NB4 (cell line): ENCODE results near the gene CFAP298.
"Not testable (repeated sequence)": the region's sequence is repeated elsewhere in the genome, so short reads cannot be mapped to it uniquely, and the experiment has no call there.

ENCODE experiments used
- DNase-seq: peaks from one replicate; pipeline ENCODE4 v3.0.0; 2010; ENCODE audit warnings: low read depth
- H3K4me3 ChIP-seq: one replicate; pipeline ENCODE4 v1.5.1; 2011; ENCODE audit warnings: mild to moderate bottlenecking, low read depth, low read length, moderate library complexity
- MYC ChIP-seq: IDR thresholded peaks from 2 replicates; pipeline ENCODE4 v1.6.1; 2011; ENCODE audit warnings: low read depth, low read length
- POLR2A ChIP-seq: IDR thresholded peaks from 2 replicates; pipeline ENCODE4 v1.6.1; 2011; ENCODE audit warnings: mild to moderate bottlenecking; ENCODE audit not compliant: insufficient read length; ENCODE audit errors: extremely low read depth
- TF ChIP-seq, protein P1 (sequence below): IDR thresholded peaks from 2 replicates; pipeline ENCODE4 v1.6.1; 2011; ENCODE audit warnings: low read depth, low read length
- TF ChIP-seq, protein P2 (sequence below): IDR thresholded peaks from one replicate; pipeline ENCODE4 v1.5.1; 2012; ENCODE audit warnings: low read depth, low read length

The CFAP298 gene

DNA sequence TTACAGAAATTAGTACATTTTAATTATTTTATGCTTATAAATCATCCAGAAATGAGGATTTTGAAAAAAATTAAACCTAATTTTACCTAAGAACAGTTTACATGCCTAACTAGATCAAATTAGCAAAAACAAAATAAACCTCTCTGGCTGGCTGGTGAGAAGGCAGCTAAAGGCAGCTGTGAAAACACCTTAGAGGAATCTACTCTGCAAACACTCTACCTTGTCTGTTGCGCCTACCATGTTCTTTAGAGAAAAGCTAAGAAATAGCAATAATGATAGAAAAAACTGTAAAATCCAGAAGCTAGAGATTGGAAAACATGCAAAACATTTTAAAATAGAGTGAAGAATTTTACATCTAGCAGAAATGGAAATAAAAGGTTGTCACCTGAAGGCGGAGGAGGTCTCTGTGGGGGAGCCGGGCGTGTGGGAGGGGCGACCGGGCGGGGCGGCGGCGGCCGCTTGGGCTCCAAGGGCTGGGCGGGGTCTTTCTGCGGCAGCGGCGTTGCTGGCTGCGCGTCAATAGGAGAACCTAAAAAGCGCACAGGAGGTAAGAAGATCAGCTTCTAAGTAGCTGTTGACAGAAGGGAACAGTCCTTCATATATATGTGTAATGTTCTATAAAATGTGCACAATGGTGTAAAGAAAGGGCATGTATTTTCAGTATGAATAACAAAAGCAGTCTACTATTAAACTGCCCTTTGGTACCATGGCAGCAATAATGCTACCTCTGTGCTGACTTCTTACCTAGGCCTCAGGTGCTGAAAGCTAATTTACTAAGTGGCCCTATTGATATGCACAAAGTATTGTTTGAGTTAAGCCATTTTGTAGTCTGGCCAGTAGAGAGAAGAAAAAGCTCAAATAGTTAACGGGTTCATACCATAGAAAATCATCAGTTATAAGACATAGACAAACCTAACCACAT is 33.3 kb upstream of the CFAP298 start:
- no peak overlapping the region for H3K4me3 ChIP-seq
- DNase-seq, result no peak
- TF ChIP-seq, protein P1, sequence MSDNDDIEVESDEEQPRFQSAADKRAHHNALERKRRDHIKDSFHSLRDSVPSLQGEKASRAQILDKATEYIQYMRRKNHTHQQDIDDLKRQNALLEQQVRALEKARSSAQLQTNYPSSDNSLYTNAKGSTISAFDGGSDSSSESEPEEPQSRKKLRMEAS, result no peak
- TF ChIP-seq MYC, result no peak
- TF ChIP-seq, protein P2, sequence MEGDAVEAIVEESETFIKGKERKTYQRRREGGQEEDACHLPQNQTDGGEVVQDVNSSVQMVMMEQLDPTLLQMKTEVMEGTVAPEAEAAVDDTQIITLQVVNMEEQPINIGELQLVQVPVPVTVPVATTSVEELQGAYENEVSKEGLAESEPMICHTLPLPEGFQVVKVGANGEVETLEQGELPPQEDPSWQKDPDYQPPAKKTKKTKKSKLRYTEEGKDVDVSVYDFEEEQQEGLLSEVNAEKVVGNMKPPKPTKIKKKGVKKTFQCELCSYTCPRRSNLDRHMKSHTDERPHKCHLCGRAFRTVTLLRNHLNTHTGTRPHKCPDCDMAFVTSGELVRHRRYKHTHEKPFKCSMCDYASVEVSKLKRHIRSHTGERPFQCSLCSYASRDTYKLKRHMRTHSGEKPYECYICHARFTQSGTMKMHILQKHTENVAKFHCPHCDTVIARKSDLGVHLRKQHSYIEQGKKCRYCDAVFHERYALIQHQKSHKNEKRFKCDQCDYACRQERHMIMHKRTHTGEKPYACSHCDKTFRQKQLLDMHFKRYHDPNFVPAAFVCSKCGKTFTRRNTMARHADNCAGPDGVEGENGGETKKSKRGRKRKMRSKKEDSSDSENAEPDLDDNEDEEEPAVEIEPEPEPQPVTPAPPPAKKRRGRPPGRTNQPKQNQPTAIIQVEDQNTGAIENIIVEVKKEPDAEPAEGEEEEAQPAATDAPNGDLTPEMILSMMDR, result no peak
- no peak for TF ChIP-seq POLR2A

DNA sequence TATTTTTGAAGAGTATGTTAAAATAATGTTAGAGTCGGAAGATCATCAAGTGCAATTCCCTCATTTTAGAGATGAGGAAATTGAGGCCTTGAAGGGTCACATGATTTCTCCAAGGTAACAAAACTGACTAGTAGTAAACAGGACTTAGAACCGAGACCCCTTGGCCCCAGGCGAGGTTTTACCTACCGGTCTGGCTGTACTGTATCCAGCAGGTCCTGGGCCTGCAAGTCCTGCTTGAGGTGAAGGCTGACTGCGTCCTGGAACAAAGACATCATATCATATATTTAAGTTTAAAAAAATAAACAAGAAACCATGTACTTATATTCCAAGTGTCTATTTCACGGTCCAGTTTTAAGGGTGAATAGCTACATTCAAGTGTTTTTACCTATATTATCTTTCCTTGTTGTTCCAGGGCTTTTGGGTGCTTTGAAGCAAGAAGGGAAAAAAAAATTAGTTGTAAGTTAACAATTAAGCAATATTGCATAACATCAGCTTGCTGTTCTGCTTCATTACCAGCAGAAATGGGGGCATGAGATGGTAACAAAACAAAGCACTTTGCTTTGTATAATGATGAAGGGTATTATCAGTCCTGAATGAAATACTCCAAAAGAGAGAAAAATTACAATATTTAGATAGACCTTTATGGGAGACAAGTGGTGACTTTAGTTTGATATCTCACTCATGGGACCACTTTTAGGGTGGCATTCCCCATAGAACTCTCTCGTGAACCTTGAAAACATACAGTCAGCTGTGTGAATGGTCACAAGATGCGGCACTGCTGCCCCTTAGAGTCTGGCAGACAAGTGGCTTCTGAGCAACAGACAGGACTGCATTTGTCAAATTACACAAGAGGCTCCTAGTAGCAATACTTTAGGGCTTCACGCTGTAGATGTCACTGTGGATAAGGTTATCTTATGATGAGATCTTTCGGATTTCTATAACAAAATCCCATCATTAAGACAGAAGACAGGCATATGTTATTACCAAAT is 29.8 kb upstream of the CFAP298 start:
- no peak overlapping the region for H3K4me3 ChIP-seq
- TF ChIP-seq, protein P2, result no peak
- TF ChIP-seq POLR2A, result no peak
- TF ChIP-seq MYC, result no peak
- TF ChIP-seq, protein P1, result no peak
- peak; percentile 2 for DNase-seq

DNA sequence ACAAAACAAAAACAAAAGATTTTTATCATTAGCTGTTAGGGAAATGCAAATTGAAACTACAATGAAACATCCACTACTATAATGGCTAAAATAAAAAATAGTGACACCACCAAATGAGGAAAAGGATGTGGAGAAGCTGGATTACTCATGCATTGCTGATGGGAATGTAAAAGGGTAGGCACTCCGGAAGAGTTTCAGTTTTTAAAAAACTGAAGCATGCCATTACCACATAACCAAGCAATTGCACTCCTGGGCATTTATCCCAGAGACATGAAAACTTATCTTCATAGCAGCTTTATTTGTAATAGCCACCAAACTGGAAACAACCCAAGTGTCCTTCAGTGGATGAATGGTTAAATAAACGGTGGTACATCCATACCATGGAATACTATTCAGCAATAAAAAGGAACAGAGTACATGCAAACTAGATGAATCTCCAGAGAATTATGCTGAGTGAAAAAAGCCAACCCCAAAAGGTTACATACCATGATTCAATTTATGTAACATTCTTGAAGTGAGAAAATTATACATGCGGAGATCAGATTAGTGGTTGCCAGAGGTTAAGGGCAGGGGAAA is 14.5 kb upstream of the CFAP298 start:
- DNase-seq, result no peak
- TF ChIP-seq MYC (no peak), POLR2A (no peak)
- TF ChIP-seq, protein P2, result no peak
- TF ChIP-seq, protein P1, result no peak

DNA sequence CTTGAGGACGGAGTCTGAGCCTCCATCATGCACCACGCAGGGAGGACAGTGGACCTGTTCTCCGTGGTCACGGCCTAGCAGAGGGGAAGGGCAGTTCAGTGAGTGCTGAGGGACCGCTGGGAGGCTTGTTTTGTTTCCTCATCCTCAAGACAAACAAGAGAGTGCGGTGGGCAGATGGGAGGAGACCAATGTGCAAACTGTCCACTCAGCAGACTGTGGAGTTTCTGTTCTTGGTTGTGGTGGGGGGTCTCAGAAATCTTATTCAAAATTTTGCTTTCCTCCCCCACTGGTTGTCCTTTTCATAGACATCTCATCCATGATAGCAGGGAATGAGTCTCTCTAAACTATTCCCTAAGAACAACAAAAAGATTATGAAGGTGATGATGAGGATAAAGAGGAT is 6.0 kb upstream of the CFAP298 start:
- not testable (repeated sequence) for H3K4me3 ChIP-seq, DNase-seq

More for the DNA sequence above, 14.5 kb upstream of the CFAP298 start:
- H3K4me3 ChIP-seq, result no peak overlapping the region

DNA sequence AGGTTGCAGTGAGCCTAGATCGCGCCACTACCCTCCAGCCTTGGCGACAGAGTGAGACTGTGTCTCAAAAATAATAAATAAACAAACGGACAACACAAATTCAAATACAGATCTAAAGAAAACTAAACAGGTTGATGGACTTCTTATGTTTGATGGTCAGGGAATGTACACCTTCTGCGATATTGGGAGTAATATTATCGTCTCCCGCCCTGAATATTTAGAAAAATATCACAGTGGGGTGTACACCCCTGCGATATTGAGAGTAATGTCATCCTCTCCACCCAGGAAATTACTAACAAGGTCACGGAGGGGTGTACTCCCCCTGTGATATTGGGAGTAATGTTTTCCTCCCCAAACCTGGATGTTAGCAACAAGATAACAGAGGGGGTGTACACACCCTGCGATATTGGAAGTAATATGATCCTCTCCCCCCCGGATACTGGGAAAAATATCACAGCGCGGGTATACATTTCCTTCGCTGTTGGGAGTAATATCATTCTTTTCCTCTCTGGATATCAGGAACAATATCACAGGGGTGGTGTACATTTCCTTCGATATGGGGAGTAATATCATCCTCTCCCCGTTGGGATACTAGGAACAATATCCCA is 1.4 kb upstream of the CFAP298 start:
- no peak for DNase-seq
- TF ChIP-seq MYC, result no peak
- TF ChIP-seq, protein P1, result no peak
- TF ChIP-seq POLR2A, result no peak
- TF ChIP-seq, protein P2, result no peak
- peak overlapping the region; percentile 98 for H3K4me3 ChIP-seq

DNA sequence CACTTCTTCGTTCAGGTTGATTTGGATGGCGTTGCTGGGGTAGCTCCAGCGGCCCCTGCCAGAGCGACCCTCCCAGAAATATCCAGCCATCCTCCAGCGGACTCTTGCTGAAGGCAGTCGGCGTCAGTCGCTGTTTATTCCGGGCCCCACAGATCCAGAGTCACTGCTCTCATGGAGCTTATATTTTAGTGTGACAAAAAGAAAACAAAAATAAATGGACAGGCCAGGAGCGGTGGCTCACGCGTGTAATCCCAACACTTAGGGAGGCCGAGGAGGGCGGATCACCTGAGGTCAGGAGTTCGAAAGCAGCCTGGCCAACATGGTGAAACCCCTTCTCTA is 791 bp upstream of the CFAP298 start:
- no peak for DNase-seq
- TF ChIP-seq POLR2A, result no peak
- TF ChIP-seq, protein P1, result no peak
- TF ChIP-seq MYC, result no peak
- TF ChIP-seq, protein P2, result no peak

More for the DNA sequence above, 791 bp upstream of the CFAP298 start:
- H3K4me3 ChIP-seq, result peak overlapping the region; percentile 98
